ENCODE measurements around the gene CTCF. TPM values are rescaled to one million over a fixed set of nuclear protein-coding genes. Genes with fewer than 3 reads are reported as not detected.

CTCF gene
- total and polyA plus RNA-seq, 2 donors (not counting 3 experiments of a cell fraction or from before 2014, with no cell fraction given), result 20.7 to 40.0 TPM

- H3K4me3 ChIP-seq (replicated peaks in 1 of 3; ENCODE audit: insufficient read depth in 1 of 3, low read depth in 1 of 3, low read length in 3 of 3), result no peak overlapping the region
- CTCF ChIA-PET, result interaction anchor here (1.1 to 7.7 kb wide), 6 partner anchors 13 to 125 kb away, joined by 3 to 166 read pairs (median 6); partner anchors contain the start of genes ACD and CTCF
- dilution Hi-C loops (cut with MboI; ENCODE audit: extremely low pct_ligation_motif_present, low sequenced_read_pairs), result no loop called here
- POLR2A ChIA-PET, result no interaction called here
- H3K9ac ChIP-seq (replicated peaks; ENCODE audit: extremely low read depth, insufficient read depth, low read length), result no peak overlapping the region
- H2AFZ ChIP-seq (ENCODE audit: low read depth, low read length), result no peak overlapping the region
- intact Hi-C loops (cut with micrococcal nuclease), result no loop called here
- DNase-seq (ENCODE audit: low read depth, low spot score) (no peak), FAIRE-seq (no peak)
- TF ChIP-seq MYC (IDR thresholded peaks at IDR 0.05; ENCODE audit: low read depth, low read length) (no peak), JUN (IDR thresholded peaks at IDR 0.05; ENCODE audit: borderline replicate concordance, insufficient read depth, insufficient read length, low read depth) (no peak), POLR2A (IDR thresholded peaks at IDR 0.05; ENCODE audit: low read depth, low read length) (no peak), EZH2 (IDR thresholded peaks at IDR 0.05; ENCODE audit: borderline replicate concordance, low read depth, low read length, severe bottlenecking) (no peak), CTCF (IDR thresholded peaks at IDR 0.05; ENCODE audit: extremely low read depth in 1 of 2, insufficient read depth in 1 of 2, low read depth in 1 of 2, low read length in 2 of 2) (no peak), FOS (IDR thresholded peaks at IDR 0.05; ENCODE audit: borderline replicate concordance, insufficient read depth, low read length) (no peak), MAX (IDR thresholded peaks at IDR 0.05; ENCODE audit: insufficient read depth, insufficient read length) (no peak), POLR2AphosphoS5 (IDR thresholded peaks at IDR 0.05; ENCODE audit: insufficient read depth, low read depth, low read length) (no peak), GATA2 (IDR thresholded peaks at IDR 0.05; ENCODE audit: insufficient read depth, insufficient read length, low read depth, low read length) (no peak)
- no peaks in the 10 kb centered on the region for H3K4me1 ChIP-seq (ENCODE audit: control insufficient read depth, extremely low read depth, insufficient read depth, low read length)
- H3K27ac ChIP-seq (ENCODE audit: insufficient read depth, low read depth, low read length), result no peak overlapping the region
- H4K20me1 ChIP-seq (replicated peaks; ENCODE audit: control insufficient read depth, extremely low read depth, insufficient read depth, low read length), result no peaks in the 10 kb centered on the region
- no peak overlapping the region for H3K4me2 ChIP-seq (ENCODE audit: insufficient read depth, low read length)
- no peaks in the 10 kb centered on the region for H3K36me3 ChIP-seq (ENCODE audit: control insufficient read depth in 2 of 2, extremely low read depth in 1 of 2, insufficient read depth in 2 of 2, low read length in 2 of 2)
- peaks cover 33 to 34% of the 10 kb centered on the region in 2 experiments for H3K27me3 ChIP-seq (ENCODE audit: control insufficient read depth in 2 of 2, insufficient read depth in 2 of 2, low read length in 2 of 2)
- no TSS peak for BruUV-seq (replicated peaks)
- H3K9me3 ChIP-seq (replicated peaks; ENCODE audit: control insufficient read depth, insufficient read depth, low read length), result no peaks in the 10 kb centered on the region
- H3K79me2 ChIP-seq (ENCODE audit: control insufficient read depth, insufficient read depth, low read length), result no peaks in the 10 kb centered on the region
- no peaks in the 10 kb centered on the region for H3K9me1 ChIP-seq (replicated peaks; ENCODE audit: control insufficient read depth, extremely low read depth, insufficient read depth, low read length)
Measured at GRCh38 chr16:67647111-67647651, 84.9 kb downstream of the CTCF start.

All from endothelial cell of umbilical vein (primary cell).